ENCODE measurements around the gene IPO9.
"Not testable (repeated sequence)": the region's sequence is repeated elsewhere in the genome, so short reads cannot be mapped to it uniquely, and the experiment has no call there.

Gene IPO9

GRCh38 chr1:201888282-201889089 is 59.5 kb downstream of the IPO9 start, which contains the start of gene SHISA4:
Gene SHISA4, plus strand, starts transcription at chr1:201888898. Its CDS starts 97 bp downstream, at chr1:201888995.
- no peak for DNase-seq (ENCODE audit: low read depth in 3 of 3)

DNA sequence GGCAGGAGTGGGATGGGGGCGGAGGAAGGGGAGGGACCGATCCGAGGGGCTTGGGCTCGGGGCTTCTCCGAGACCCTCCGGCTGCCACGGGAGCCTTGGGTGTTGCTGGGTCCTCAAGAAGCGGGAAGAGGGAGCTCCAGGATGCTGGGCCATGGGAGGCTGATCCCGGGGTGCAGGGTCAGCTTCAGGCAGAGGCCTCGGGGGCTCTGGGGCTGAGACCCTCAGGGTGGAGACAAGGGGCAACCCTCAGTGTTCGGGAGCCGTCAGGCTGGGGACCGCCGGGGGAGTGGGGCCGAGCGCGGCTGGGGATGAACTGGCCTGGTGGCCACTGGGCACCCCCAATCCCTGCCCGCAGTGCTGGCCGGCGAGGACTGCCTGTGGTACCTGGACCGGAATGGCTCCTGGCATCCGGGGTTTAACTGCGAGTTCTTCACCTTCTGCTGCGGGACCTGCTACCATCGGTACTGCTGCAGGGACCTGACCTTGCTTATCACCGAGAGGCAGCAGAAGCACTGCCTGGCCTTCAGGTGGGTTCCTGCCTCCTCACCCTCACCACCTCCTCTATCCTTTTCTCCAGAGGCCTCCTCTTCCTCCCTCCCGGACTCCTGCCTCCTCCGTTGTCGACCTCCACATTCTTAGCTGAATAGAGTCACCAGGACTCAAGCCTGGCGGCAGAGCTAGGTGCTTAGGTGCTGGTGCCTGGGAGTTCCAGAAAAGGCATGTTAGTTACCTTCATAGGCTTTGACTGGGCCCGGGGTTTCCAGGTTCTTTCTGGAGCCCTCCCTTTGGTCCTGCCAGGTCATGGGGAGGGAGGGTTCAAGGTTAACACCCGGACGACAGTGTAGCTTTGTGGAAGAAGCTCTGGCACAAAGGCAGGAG is 60.4 kb downstream of the IPO9 start:
- DNase-seq (ENCODE audit: low read depth in 3 of 3): no peak

DNA sequence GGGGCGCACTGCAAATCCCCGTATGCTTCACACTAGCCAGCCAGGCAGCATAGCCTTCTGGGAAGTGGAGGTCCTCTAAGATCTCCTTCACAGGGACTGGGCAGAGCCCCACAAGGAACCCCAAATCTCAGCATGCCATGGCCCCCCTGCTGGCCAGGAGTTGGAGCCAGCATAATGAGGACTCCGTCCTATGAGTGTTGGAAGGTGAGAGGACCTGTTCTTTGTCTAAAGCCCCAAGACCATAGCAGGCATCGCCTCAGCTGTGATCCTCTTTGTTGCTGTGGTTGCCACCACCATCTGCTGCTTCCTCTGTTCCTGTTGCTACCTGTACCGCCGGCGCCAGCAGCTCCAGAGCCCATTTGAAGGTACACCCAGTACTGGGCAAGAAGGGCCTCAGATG is 61.3 kb downstream of the IPO9 start:
- DNase-seq (ENCODE audit: low read depth in 3 of 3): no peak

DNA sequence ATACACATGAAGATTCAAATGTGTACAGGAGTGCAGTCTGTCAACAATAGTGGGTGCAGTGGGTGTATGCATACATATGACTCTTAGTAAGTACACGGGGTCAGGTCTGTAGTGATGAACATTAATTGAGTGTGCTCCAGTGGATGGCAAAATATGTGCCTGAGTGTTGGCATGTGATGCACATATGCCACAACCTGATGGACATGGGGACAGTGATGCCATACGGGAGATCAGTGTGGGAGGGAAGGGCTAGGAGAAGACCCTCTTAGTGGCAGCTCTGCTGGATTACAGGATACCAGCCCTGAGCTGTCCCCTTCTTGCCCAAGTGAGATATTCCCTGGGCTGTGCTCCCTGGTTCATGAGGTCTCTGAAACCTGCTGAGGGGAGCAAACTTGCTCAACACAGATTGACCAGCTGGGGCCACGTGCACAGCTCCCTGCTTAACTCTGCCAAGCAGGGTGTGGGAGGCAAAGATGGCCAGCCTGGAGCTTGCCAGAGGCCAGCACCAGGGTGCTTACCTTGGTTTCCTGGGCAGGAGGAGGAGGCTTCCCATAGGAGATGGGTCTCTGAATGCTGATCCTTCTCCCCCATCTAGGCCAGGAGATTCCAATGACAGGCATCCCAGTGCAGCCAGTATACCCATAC is 62.0 kb downstream of the IPO9 start:
- DNase-seq (ENCODE audit: low read depth in 3 of 3): no peak

- DNase-seq (ENCODE audit: low read depth in 3 of 3): no peak
These were observed 62.6 kb downstream of the IPO9 start for GRCh38 chr1:201891451-201892045.

DNA sequence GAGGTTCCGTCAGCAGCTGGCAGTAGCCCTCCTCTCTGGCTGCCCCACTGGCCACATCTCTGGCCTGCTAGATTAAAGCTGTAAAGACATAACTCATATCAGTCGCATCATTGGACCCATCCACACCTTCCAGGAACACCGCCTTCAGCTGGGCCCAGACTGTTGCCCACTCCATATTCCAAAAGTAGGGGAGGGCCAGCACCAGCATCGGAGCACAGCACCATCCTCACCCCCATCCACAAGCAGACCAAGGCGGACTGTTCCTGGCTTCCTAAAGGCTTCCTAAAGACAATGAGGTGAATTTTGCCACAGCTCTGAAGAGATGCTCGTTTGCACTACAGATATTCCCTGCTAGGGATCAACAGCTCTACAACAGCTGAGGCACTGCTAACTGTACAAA is 63.3 kb downstream of the IPO9 start:
- no peak for DNase-seq (ENCODE audit: low read depth in 3 of 3)

DNA sequence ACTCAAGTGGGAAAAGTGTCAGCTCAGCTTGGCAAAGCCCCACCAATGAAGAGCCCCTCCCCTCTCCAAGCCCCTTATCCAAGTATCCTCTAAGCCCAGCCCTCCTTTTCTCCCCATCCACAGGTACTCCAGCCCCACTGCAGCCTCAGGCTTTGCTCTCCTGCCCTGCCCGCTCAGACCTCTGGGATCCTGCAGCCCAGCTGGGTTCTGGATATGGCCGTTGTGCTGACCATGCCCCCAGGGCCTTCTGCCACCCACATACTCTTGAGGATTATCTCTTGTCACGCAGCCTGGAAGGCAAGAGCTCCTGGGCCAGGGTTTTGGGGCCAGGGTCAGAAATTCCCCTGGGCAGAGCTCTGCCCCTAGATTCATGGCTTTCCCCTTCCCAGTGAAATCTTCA is 64.5 kb downstream of the IPO9 start:
- no peak for DNase-seq (ENCODE audit: low read depth in 3 of 3)

GRCh38 chr1:201894343-201895119 is 65.6 kb downstream of the IPO9 start:
- no peak for DNase-seq (ENCODE audit: low read depth in 3 of 3)

DNA sequence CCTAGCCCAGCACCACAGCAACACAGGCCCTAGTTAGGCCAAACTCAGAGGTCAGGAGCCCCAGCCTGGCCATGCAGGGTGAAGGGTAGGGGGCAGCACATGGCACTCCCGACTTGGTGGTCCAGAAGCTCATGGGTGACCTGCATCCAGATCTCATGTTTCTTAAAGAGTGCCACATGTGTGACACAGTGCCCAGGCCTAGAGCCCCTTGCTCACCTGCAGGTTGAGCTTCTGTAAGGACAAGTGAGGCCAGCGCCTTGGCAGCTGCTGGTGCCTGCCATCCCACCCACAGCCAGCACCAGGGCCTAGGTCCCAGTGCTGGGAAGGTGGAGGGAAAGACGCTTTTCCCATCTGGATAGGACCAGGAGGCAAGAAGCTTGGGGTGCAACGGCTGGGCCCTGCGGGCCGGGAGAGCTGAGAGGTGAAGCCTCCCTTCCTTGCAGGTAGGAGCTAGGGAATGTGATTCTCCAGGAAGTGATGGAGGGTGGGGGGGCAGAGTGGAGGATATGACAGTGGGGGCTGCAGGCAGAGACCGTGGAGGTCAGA is 66.2 kb downstream of the IPO9 start:
- DNase-seq (ENCODE audit: low read depth in 3 of 3): no peak

- peak; percentile 64 to 88 (median 72) for DNase-seq (ENCODE audit: low read depth in 3 of 3)
These were observed 67.2 kb downstream of the IPO9 start for GRCh38 chr1:201895913-201896807.

DNA sequence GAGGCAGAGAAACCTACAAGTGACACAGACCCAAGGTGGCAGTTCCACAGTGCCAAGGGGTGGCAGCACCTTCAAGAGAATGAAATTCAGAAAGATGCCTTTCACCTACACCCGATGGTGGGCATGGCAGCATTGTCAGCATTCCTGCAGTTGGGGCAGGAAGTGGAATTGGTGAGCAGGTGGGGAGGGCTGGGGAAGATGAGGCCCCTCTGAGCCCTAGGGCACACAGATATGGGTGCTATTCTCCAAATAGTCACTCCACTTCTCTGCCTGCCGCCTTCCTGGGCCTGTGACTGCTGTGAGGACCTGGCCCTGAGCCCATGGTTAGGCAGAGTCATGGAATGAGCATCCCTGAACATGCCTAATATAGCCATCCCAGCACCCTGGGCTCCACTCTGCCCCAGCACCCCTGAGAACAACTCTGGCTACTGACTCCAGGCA is 68.0 kb downstream of the IPO9 start:
- no peak for DNase-seq (ENCODE audit: low read depth in 3 of 3)

DNA sequence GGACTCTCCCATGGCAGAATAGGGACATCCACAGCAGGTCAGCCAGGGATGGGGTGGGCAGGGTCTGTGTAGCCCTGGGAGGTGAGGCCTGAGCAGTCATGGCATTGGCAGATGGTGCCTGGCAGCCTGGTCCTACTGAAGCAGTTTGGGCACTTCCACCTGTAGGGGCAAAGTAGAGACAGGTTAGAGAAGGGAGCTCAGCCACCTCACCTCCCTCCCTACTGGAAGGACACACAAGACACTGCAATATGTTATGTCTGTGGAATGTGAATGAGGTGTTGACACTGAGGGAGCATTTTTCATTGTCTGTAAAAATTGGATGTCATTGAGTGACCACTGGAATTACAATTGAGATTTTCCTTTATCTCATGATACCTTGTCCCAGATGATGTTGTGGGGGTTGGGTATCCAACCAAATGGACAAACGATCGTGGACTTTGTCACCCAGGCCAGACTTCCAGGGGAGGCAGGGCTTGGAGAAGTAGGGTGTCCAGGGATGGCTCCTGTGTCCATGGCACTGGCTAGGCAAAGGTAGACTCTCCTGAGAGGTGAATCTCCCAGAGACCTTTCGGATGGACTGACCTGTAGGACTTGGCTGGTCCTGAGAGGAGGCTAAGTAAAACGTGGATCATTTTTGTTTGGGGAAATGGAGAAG is 69.4 kb downstream of the IPO9 start:
- no peak for DNase-seq (ENCODE audit: low read depth in 3 of 3)

DNA sequence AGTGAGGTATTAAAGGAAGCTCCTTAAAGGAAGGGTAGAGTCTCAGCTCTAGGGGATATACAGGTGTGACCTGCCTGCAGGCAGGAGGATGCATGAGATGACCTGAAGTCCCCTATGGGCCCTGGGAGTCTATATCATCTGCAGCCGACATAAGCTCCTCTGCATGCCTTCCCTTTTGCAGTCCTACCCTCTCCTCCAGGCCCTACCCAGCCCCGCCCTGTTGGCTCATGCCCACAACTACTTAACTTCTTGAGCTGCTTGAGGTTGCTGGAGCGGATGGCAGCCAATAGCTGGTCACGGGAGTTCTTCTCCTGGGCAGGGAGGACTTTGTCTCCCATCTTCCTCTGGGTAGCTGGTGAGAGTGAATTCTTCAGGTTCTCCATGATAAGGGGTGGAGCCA is 70.0 kb downstream of the IPO9 start:
- no peak for DNase-seq (ENCODE audit: low read depth in 3 of 3)

- DNase-seq (ENCODE audit: low read depth in 3 of 3): no peak
These were observed 70.9 kb downstream of the IPO9 start for GRCh38 chr1:201899683-201900429.

DNA sequence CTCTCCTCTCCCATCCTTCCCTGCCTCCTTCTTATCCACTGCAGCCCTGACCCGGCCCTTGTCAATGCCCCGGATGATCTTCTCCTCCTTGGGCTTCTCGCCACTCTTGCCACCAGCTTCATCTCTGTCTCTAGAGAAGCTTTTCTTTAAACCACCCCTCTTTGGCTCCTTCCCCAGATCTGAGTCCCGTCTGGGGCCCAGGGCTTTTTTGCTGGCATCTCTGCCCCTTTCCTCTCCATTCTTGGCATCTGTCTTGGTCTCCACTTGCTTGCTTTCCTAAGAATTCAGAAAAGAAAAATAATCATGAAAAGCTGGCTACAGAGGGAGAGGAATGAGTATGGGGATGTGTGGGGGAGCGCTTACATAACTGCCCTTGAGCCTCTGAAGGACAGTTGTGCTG is 71.5 kb downstream of the IPO9 start:
- DNase-seq (ENCODE audit: low read depth in 3 of 3): no peak

- DNase-seq (ENCODE audit: low read depth in 3 of 3): not testable (repeated sequence)
These were observed 72.1 kb downstream of the IPO9 start for GRCh38 chr1:201901036-201901435.

DNA sequence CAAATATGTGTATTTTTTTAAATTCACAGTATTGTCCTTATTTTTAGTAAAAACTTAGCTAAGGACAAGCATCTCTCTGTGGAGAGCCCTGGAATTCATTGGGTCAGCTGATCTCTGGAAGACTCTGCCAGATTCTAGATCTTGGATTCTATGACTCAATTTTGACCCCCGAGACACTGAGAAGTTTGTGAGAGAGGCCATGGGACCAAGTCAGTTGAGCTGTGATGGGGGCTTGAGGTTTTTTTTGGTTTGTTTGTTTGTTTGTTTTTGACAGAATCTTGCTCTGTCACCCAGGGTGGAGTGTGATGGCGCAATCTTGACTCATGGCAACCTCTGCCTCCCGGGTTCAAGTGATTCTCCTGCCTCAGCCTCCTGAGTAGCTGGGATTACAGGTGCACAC is 73.2 kb downstream of the IPO9 start:
- no peak for DNase-seq (ENCODE audit: low read depth in 3 of 3)

DNA sequence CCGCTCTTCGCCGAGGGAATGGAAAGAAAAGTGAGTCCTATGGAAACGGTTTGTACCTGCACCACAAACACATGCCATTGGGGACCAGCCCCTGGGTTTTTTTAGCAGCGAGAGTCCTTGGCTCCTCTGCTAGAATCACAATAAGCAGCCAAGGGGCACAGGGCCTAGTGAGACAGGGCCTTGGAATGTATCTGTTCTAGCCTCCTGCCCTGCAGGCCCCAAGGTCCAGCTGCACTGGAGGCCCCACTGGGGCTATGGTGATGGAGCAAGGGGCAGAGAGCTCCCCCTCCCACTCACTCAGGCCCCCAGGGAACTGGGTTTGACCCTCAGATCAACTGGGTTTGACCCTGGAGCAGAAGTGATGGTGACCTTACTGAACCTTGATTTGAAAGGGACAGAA is 74.2 kb downstream of the IPO9 start:
- DNase-seq (ENCODE audit: low read depth in 3 of 3): no peak

GRCh38 chr1:201904579-201904978 is 75.6 kb downstream of the IPO9 start:
- no peak for DNase-seq (ENCODE audit: low read depth in 3 of 3)
